ENCODE measurements around the gene FUNDC1.

Gene FUNDC1

DNA sequence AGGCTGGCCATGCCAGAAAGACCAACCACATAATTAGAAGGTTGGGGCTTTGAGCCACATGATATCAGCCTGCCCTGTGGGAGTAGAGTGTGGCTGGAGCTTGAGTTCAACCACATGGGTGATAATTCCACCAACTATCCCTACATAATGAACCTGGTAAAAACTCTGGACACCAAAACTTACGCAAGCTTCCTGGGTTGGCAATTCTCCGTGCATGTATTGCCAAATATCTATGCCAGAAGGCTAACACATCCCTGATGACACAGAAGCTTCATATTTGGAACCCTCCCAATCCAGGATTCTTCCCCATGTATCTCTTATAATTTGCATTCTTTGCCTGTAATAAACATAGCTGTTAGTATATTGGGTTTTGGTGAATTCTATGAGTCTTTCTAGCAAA, 68.2 kb downstream of the FUNDC1 start:
- DNase-seq: no peak

Measured in femur (tissue), 1 donor.